Thyroid gland (tissue), 4 donors: Measurements from ENCODE around the gene LDLRAD4.

Source experiments
- CTCF ChIP-seq, 6 experiments: fragments of 200-600 bp in 3 of 6; fragments of 450-650 bp in 3 of 6; sonication (generic) in 3 of 6; IDR thresholded peaks; one replicate each; pipeline ENCODE4 v1.5.1; 2016 to 2019; ENCODE audit warnings: antibody characterized with exemption in 6 of 6, mild to moderate bottlenecking in 2 of 6, inconsistent platforms in 1 of 6, moderate library complexity in 1 of 6
- POLR2A ChIP-seq, 2 donors: fragments of 450-650 bp; IDR thresholded peaks; one replicate each; pipeline ENCODE4 v1.6.1; 2017; ENCODE audit warnings: antibody characterized with exemption in 2 of 2, mild to moderate bottlenecking in 2 of 2, moderate library complexity in 1 of 2

GRCh38 chr18:13495961-13496360, 277.4 kb downstream of the LDLRAD4 start:
- TF ChIP-seq CTCF (IDR thresholded peaks at IDR 0.05) (no peak), POLR2A (IDR thresholded peaks at IDR 0.05) (no peak)
